GM21528 (cell line): ENCODE data around the gene PSAPL1.
"Not testable (repeated sequence)": the region's sequence is repeated elsewhere in the genome, so short reads cannot be mapped to it uniquely, and the experiment has no call there.

Source experiments
- ATAC-seq: cut with Tn5 transposase; IDR thresholded peaks from one replicate; pipeline ENCODE4 v1.9.1; 2021; ENCODE audit warnings: mild to moderate bottlenecking, moderate library complexity; ENCODE audit not compliant: unreplicated experiment, low FRiP score

Gene PSAPL1

GRCh38 chr4:7460566-7460965 is 25.8 kb upstream of the PSAPL1 start:
- ATAC-seq = no peak

- ATAC-seq = no peak
These were observed 24.7 kb upstream of the PSAPL1 start for GRCh38 chr4:7459471-7459870.

GRCh38 chr4:7458477-7458876 is 23.7 kb upstream of the PSAPL1 start:
- no peak for ATAC-seq

- ATAC-seq = no peak
These were observed 23.3 kb upstream of the PSAPL1 start for GRCh38 chr4:7458066-7458425.

- no peak for ATAC-seq
These were observed 22.7 kb upstream of the PSAPL1 start for GRCh38 chr4:7457201-7458065.

- not testable (repeated sequence) for ATAC-seq
These were observed 18.1 kb upstream of the PSAPL1 start for GRCh38 chr4:7452802-7453201.

- no peak for ATAC-seq
These were observed 17.1 kb upstream of the PSAPL1 start for GRCh38 chr4:7451800-7452199.

GRCh38 chr4:7451434-7451789 is 16.7 kb upstream of the PSAPL1 start:
- ATAC-seq = no peak

GRCh38 chr4:7450775-7451433 is 16.2 kb upstream of the PSAPL1 start:
- ATAC-seq = no peak

- no peak for ATAC-seq
These were observed 13.3 kb upstream of the PSAPL1 start for GRCh38 chr4:7448036-7448435.

- ATAC-seq = no peak
These were observed 12.5 kb upstream of the PSAPL1 start for GRCh38 chr4:7447236-7447635.

- ATAC-seq = no peak
These were observed 10.0 kb upstream of the PSAPL1 start for GRCh38 chr4:7444731-7445130.

GRCh38 chr4:7444314-7444713 is 9.6 kb upstream of the PSAPL1 start:
- no peak for ATAC-seq

GRCh38 chr4:7442574-7443162 is 7.9 kb upstream of the PSAPL1 start:
- ATAC-seq = no peak

- no peak for ATAC-seq
These were observed 6.5 kb upstream of the PSAPL1 start for GRCh38 chr4:7441201-7441600.

GRCh38 chr4:7439699-7440098 is 5.0 kb upstream of the PSAPL1 start:
- ATAC-seq = no peak

- no peak for ATAC-seq
These were observed 1.5 kb upstream of the PSAPL1 start for GRCh38 chr4:7436256-7436655.

GRCh38 chr4:7435471-7436061 is 836 bp upstream of the PSAPL1 start:
- no peak for ATAC-seq

GRCh38 chr4:7434141-7434765 is 477 bp downstream of the PSAPL1 start:
- no peak for ATAC-seq

GRCh38 chr4:7433376-7434140 is 1.2 kb downstream of the PSAPL1 start:
- ATAC-seq = no peak
